SK-N-SH (cell line): ENCODE measurements around the gene C1QL1.

Source experiments
- ELF1 ChIP-seq: IDR thresholded peaks from 2 replicates; pipeline ENCODE4 v1.4.0; 2012
- EP300 ChIP-seq, 2 experiments: IDR thresholded peaks; 2 replicates each; pipeline versions ENCODE4 v1.4.0 to v1.6.1; 2012; ENCODE audit warnings: borderline replicate concordance in 1 of 2, low read depth in 1 of 2, low read length in 1 of 2
- JUND ChIP-seq: IDR thresholded peaks from 2 replicates; pipeline ENCODE4 v1.4.0; 2012
- NFIC ChIP-seq: IDR thresholded peaks from 2 replicates; pipeline ENCODE4 v1.4.0; 2012; ENCODE audit warnings: borderline replicate concordance
- POLR2AphosphoS5 ChIP-seq: IDR thresholded peaks from 2 replicates; pipeline ENCODE4 v1.6.1; 2012; ENCODE audit warnings: low read depth, low read length
- RFX5 ChIP-seq: IDR thresholded peaks from 2 replicates; pipeline ENCODE4 v1.6.1; 2012; ENCODE audit warnings: mild to moderate bottlenecking, improper control_type of control experiment, low read length
- RXRA ChIP-seq: IDR thresholded peaks from 2 replicates; pipeline ENCODE4 v1.4.0; 2012; ENCODE audit warnings: low read depth, mild to moderate bottlenecking, borderline replicate concordance
- TAF1 ChIP-seq: IDR thresholded peaks from 2 replicates; pipeline ENCODE4 v1.6.1; 2012; ENCODE audit warnings: low read depth, mild to moderate bottlenecking, low read length, moderate library complexity, borderline replicate concordance
- TCF12 ChIP-seq: IDR thresholded peaks from 2 replicates; pipeline ENCODE4 v1.4.0; 2012
- YY1 ChIP-seq: IDR thresholded peaks from 2 replicates; pipeline ENCODE4 v1.4.0; 2012; ENCODE audit warnings: low read depth, mild to moderate bottlenecking
- TF ChIP-seq, protein P1 (sequence below): fragments of 200-600 bp; sonication (generic); IDR thresholded peaks from 2 replicates; pipeline ENCODE4 v1.6.1; 2017; ENCODE audit warnings: antibody characterized with exemption, mild to moderate bottlenecking, moderate library complexity
- TF ChIP-seq, protein P2 (sequence below): fragments of 150-350 bp; IDR thresholded peaks from 2 replicates; pipeline ENCODE4 v1.6.1; 2017; ENCODE audit warnings: antibody characterized with exemption, low read length, low read depth, borderline replicate concordance
- TF ChIP-seq, protein P3 (sequence below): IDR thresholded peaks from 2 replicates; pipeline ENCODE4 v1.4.0; 2012; ENCODE audit warnings: low read depth
- TF ChIP-seq, protein P4 (sequence below): IDR thresholded peaks from 2 replicates; pipeline ENCODE4 v1.6.1; 2012; ENCODE audit warnings: mild to moderate bottlenecking, low read depth, low read length, moderate library complexity

DNA sequence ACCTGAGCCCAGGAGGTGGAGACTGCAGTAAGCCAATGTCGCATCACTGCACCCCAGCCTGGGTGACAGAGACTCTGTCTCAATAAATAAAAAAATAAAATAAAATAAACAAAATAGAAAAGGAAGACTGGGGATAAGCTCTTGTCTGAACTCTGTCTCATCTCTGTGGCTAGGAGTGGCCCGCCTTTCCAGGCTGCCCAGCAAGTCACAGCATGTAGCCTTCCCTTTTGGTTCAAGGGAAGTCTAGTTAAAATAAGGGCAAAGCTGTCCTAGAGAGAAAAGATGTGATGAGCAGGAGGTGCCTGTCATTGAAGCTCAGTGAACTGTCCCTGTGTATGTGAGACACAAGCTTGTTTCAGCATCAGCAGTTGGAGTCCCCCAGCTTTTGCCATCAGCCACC, 50.1 kb downstream of the C1QL1 start:
- TF ChIP-seq TAF1: no peak
- TF ChIP-seq JUND: no peak
- TF ChIP-seq, protein P1, sequence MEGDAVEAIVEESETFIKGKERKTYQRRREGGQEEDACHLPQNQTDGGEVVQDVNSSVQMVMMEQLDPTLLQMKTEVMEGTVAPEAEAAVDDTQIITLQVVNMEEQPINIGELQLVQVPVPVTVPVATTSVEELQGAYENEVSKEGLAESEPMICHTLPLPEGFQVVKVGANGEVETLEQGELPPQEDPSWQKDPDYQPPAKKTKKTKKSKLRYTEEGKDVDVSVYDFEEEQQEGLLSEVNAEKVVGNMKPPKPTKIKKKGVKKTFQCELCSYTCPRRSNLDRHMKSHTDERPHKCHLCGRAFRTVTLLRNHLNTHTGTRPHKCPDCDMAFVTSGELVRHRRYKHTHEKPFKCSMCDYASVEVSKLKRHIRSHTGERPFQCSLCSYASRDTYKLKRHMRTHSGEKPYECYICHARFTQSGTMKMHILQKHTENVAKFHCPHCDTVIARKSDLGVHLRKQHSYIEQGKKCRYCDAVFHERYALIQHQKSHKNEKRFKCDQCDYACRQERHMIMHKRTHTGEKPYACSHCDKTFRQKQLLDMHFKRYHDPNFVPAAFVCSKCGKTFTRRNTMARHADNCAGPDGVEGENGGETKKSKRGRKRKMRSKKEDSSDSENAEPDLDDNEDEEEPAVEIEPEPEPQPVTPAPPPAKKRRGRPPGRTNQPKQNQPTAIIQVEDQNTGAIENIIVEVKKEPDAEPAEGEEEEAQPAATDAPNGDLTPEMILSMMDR: no peak
- no peak for TF ChIP-seq NFIC
- TF ChIP-seq POLR2AphosphoS5: no peak
- TF ChIP-seq RXRA: no peak
- TF ChIP-seq YY1: no peak
- TF ChIP-seq, protein P2, sequence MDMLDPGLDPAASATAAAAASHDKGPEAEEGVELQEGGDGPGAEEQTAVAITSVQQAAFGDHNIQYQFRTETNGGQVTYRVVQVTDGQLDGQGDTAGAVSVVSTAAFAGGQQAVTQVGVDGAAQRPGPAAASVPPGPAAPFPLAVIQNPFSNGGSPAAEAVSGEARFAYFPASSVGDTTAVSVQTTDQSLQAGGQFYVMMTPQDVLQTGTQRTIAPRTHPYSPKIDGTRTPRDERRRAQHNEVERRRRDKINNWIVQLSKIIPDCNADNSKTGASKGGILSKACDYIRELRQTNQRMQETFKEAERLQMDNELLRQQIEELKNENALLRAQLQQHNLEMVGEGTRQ: no peak
- TF ChIP-seq RFX5: no peak
- TF ChIP-seq, protein P3, sequence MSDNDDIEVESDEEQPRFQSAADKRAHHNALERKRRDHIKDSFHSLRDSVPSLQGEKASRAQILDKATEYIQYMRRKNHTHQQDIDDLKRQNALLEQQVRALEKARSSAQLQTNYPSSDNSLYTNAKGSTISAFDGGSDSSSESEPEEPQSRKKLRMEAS: no peak
- TF ChIP-seq TCF12: no peak
- TF ChIP-seq, protein P4, sequence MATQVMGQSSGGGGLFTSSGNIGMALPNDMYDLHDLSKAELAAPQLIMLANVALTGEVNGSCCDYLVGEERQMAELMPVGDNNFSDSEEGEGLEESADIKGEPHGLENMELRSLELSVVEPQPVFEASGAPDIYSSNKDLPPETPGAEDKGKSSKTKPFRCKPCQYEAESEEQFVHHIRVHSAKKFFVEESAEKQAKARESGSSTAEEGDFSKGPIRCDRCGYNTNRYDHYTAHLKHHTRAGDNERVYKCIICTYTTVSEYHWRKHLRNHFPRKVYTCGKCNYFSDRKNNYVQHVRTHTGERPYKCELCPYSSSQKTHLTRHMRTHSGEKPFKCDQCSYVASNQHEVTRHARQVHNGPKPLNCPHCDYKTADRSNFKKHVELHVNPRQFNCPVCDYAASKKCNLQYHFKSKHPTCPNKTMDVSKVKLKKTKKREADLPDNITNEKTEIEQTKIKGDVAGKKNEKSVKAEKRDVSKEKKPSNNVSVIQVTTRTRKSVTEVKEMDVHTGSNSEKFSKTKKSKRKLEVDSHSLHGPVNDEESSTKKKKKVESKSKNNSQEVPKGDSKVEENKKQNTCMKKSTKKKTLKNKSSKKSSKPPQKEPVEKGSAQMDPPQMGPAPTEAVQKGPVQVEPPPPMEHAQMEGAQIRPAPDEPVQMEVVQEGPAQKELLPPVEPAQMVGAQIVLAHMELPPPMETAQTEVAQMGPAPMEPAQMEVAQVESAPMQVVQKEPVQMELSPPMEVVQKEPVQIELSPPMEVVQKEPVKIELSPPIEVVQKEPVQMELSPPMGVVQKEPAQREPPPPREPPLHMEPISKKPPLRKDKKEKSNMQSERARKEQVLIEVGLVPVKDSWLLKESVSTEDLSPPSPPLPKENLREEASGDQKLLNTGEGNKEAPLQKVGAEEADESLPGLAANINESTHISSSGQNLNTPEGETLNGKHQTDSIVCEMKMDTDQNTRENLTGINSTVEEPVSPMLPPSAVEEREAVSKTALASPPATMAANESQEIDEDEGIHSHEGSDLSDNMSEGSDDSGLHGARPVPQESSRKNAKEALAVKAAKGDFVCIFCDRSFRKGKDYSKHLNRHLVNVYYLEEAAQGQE: no peak
- TF ChIP-seq ELF1: no peak
- no peak for TF ChIP-seq EP300 (IDR thresholded peaks at IDR 0.05; ENCODE audit: borderline replicate concordance in 1 of 2, low read depth in 1 of 2, low read length in 1 of 2)
